GM12892 (cell line): Measurements from ENCODE around the gene STEAP1B.
"Not testable (repeated sequence)": the region's sequence is repeated elsewhere in the genome, so short reads cannot be mapped to it uniquely, and the experiment has no call there.

Source experiments
- POLR2A ChIP-seq: IDR thresholded peaks from 2 replicates; pipeline ENCODE4 v1.6.1; 2011; ENCODE audit warnings: low read depth, low read length, control low read depth
- POLR2AphosphoS5 ChIP-seq: IDR thresholded peaks from 2 replicates; pipeline ENCODE4 v1.6.1; 2011; ENCODE audit warnings: low read depth, low read length, control low read depth

DNA sequence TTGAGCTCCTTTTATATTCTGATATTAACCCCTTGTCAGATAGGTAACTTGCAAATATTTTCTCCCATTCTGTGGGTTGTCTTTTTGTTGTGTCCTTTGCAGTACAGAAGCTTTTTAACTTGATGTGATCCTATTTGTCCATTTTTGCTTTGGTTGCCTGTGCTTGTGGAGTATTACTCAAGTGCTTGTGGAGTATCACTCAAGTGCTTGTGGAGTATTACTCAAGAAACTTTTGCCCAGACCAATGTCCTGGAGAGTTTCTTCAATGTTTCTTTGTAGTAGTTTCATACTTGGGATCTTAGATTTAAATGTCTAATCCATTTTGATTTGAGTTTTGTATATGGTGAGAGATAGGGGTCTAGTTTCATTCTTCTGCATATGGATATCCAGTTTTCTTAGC lies 50.0 kb downstream of the STEAP1B start:
- not testable (repeated sequence) for TF ChIP-seq POLR2AphosphoS5, POLR2A
